Ishikawa (cell line): Measurements from ENCODE around the gene GPR22.

ENCODE experiments used
- CREB1 ChIP-seq: IDR thresholded peaks from 2 replicates; pipeline ENCODE4 v1.6.1; 2012; ENCODE audit warnings: low read depth
- TCF12 ChIP-seq: IDR thresholded peaks from 2 replicates; pipeline ENCODE4 v1.6.1; 2012; ENCODE audit warnings: low read depth
- YY1 ChIP-seq: IDR thresholded peaks from 2 replicates; pipeline ENCODE4 v1.6.1; 2012; ENCODE audit warnings: low read depth
- TF ChIP-seq, protein P1 (sequence below): IDR thresholded peaks from 2 replicates; pipeline ENCODE4 v1.6.1; 2012
- TF ChIP-seq, protein P2 (sequence below): IDR thresholded peaks from 2 replicates; pipeline ENCODE4 v1.6.1; 2012
- TF ChIP-seq, protein P3 (sequence below): IDR thresholded peaks from 2 replicates; pipeline ENCODE4 v1.6.1; 2012; ENCODE audit warnings: low read depth, mild to moderate bottlenecking

DNA sequence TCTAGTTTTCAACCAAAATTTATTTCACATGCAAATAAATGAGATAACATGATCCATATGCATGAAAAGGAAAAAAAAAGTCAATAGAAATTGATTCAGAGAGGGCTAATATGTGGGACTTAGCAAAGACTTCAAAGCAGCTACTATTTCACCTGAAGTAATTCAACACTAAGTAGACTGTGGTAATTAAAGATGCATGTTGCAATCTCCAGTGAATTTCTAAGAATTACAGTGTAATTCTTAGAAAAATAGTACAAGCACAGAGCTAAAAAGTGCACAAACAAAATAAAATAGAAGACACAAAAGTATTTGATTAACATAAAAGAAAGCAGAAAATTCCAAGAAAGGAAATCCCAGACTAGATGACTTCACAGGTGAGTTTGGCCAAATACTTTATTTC lies 25.7 kb downstream of the GPR22 start:
- TF ChIP-seq TCF12, result no peak
- TF ChIP-seq YY1, result no peak
- no peak for TF ChIP-seq CREB1
- TF ChIP-seq, protein P1, sequence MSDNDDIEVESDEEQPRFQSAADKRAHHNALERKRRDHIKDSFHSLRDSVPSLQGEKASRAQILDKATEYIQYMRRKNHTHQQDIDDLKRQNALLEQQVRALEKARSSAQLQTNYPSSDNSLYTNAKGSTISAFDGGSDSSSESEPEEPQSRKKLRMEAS, result no peak
- TF ChIP-seq, protein P2, sequence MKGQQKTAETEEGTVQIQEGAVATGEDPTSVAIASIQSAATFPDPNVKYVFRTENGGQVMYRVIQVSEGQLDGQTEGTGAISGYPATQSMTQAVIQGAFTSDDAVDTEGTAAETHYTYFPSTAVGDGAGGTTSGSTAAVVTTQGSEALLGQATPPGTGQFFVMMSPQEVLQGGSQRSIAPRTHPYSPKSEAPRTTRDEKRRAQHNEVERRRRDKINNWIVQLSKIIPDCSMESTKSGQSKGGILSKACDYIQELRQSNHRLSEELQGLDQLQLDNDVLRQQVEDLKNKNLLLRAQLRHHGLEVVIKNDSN, result no peak
- TF ChIP-seq, protein P3, sequence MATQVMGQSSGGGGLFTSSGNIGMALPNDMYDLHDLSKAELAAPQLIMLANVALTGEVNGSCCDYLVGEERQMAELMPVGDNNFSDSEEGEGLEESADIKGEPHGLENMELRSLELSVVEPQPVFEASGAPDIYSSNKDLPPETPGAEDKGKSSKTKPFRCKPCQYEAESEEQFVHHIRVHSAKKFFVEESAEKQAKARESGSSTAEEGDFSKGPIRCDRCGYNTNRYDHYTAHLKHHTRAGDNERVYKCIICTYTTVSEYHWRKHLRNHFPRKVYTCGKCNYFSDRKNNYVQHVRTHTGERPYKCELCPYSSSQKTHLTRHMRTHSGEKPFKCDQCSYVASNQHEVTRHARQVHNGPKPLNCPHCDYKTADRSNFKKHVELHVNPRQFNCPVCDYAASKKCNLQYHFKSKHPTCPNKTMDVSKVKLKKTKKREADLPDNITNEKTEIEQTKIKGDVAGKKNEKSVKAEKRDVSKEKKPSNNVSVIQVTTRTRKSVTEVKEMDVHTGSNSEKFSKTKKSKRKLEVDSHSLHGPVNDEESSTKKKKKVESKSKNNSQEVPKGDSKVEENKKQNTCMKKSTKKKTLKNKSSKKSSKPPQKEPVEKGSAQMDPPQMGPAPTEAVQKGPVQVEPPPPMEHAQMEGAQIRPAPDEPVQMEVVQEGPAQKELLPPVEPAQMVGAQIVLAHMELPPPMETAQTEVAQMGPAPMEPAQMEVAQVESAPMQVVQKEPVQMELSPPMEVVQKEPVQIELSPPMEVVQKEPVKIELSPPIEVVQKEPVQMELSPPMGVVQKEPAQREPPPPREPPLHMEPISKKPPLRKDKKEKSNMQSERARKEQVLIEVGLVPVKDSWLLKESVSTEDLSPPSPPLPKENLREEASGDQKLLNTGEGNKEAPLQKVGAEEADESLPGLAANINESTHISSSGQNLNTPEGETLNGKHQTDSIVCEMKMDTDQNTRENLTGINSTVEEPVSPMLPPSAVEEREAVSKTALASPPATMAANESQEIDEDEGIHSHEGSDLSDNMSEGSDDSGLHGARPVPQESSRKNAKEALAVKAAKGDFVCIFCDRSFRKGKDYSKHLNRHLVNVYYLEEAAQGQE, result no peak
